K562 (cell line): ENCODE results near the gene OOSP1.

Source experiments
- EZH2 ChIP-seq: IDR thresholded peaks from 2 replicates; pipeline ENCODE4 v1.6.1; 2012; ENCODE audit warnings: low read depth, mild to moderate bottlenecking, inconsistent platforms, low read length, borderline replicate concordance
- HDAC8 ChIP-seq: fragments of 450-650 bp; IDR thresholded peaks from 2 replicates; pipeline ENCODE4 v1.6.1; 2016; ENCODE audit warnings: mild to moderate bottlenecking, missing genetic modification characterization, moderate library complexity, missing compliant biosample characterization
- KAT2B ChIP-seq: IDR thresholded peaks from one replicate; pipeline ENCODE4 v1.6.1; 2012; ENCODE audit warnings: low read depth, mild to moderate bottlenecking, control low read depth, inconsistent platforms, low read length, moderate library complexity
- MAZ ChIP-seq, 2 experiments: fragments of 450-650 bp in 1 of 2; sonication (generic) in 1 of 2; formaldehyde crosslinking; IDR thresholded peaks in 1 of 2; conservative IDR thresholded peaks in 1 of 2; 2 replicates each; pipeline versions ENCODE4 v1.4.0 to v1.5.0; 2020; ENCODE audit warnings: mild to moderate bottlenecking in 1 of 2, missing genetic modification reagents in 1 of 2
- TAF1 ChIP-seq: IDR thresholded peaks from 2 replicates; pipeline ENCODE4 v1.6.1; 2011; ENCODE audit warnings: mild to moderate bottlenecking, low read length, moderate library complexity; ENCODE audit not compliant: insufficient read depth, control insufficient read depth, severe bottlenecking; ENCODE audit errors: extremely low read depth
- TF ChIP-seq, protein P1 (sequence below), 3 experiments: IDR thresholded peaks in 2 of 3; conservative IDR thresholded peaks in 1 of 3; 2 replicates each; pipeline ENCODE4 v1.5.1; 2011 to 2012; ENCODE audit warnings: low read length in 3 of 3, mild to moderate bottlenecking in 3 of 3, control low read depth in 2 of 3, improper control_type of control experiment in 1 of 3, inconsistent platforms in 1 of 3, low read depth in 1 of 3, mixed read lengths in 1 of 3, moderate library complexity in 1 of 3; ENCODE audit not compliant: insufficient read depth in 2 of 3
- TF ChIP-seq, protein P2 (sequence below): fragments of 450-650 bp; IDR thresholded peaks from 2 replicates; pipeline ENCODE4 v1.6.1; 2016; ENCODE audit warnings: antibody characterized with exemption
- TF ChIP-seq, protein P3 (sequence below), 2 experiments: fragments of 450-650 bp in 1 of 2; IDR thresholded peaks; 2 replicates each; pipeline ENCODE4 v1.6.1; 2011 to 2017; ENCODE audit warnings: low read depth in 2 of 2, antibody characterized with exemption in 1 of 2, borderline replicate concordance in 1 of 2, low read length in 1 of 2, mild to moderate bottlenecking in 1 of 2, mixed read lengths in 1 of 2; ENCODE audit not compliant: control insufficient read depth in 1 of 2

DNA sequence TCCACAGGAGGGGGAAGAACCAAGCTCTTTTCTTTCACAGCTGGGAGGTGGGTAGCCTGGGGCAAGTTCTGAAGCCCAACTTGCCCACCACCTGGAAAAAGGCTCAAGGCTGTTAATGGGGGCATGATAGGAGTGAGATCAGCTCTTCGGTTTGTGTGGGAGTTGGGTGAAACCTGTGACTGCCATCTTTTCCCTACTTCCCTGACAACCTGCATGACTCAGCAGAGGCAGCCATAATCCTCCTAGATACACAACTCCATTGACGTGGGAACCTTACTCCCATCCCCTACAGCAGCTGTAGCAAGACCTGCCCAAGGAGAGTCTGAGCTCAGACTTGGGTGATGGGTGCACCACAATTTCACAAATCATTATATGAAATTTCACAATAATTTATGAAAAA lies 65.5 kb downstream of the OOSP1 start:
- TF ChIP-seq TAF1 (no peak), EZH2 (no peak), MAZ (CRISPR knock-in tag; conservative IDR thresholded peaks at IDR 0.05 in 1 of 2, IDR thresholded peaks at IDR 0.05 in 1 of 2) (no peak), HDAC8 (no peak), KAT2B (no peak)
- TF ChIP-seq, protein P1, sequence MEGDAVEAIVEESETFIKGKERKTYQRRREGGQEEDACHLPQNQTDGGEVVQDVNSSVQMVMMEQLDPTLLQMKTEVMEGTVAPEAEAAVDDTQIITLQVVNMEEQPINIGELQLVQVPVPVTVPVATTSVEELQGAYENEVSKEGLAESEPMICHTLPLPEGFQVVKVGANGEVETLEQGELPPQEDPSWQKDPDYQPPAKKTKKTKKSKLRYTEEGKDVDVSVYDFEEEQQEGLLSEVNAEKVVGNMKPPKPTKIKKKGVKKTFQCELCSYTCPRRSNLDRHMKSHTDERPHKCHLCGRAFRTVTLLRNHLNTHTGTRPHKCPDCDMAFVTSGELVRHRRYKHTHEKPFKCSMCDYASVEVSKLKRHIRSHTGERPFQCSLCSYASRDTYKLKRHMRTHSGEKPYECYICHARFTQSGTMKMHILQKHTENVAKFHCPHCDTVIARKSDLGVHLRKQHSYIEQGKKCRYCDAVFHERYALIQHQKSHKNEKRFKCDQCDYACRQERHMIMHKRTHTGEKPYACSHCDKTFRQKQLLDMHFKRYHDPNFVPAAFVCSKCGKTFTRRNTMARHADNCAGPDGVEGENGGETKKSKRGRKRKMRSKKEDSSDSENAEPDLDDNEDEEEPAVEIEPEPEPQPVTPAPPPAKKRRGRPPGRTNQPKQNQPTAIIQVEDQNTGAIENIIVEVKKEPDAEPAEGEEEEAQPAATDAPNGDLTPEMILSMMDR (IDR thresholded peaks at IDR 0.05 in 2 of 3, conservative IDR thresholded peaks at IDR 0.05 in 1 of 3; ENCODE audit: insufficient read depth in 2 of 3, low read depth in 1 of 3, low read length in 3 of 3) = no peak
- TF ChIP-seq, protein P2, sequence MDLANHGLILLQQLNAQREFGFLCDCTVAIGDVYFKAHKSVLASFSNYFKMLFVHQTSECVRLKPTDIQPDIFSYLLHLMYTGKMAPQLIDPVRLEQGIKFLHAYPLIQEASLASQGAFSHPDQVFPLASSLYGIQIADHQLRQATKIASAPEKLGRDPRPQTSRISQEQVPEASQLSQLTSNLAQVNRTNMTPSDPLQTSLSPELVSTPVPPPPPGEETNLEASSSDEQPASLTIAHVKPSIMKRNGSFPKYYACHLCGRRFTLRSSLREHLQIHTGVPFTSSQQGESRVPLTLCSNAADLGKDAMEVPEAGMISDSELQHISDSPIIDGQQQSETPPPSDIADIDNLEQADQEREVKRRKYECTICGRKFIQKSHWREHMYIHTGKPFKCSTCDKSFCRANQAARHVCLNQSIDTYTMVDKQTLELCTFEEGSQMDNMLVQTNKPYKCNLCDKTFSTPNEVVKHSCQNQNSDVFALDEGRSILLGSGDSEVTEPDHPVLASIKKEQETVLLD = no peak
- TF ChIP-seq, protein P3, sequence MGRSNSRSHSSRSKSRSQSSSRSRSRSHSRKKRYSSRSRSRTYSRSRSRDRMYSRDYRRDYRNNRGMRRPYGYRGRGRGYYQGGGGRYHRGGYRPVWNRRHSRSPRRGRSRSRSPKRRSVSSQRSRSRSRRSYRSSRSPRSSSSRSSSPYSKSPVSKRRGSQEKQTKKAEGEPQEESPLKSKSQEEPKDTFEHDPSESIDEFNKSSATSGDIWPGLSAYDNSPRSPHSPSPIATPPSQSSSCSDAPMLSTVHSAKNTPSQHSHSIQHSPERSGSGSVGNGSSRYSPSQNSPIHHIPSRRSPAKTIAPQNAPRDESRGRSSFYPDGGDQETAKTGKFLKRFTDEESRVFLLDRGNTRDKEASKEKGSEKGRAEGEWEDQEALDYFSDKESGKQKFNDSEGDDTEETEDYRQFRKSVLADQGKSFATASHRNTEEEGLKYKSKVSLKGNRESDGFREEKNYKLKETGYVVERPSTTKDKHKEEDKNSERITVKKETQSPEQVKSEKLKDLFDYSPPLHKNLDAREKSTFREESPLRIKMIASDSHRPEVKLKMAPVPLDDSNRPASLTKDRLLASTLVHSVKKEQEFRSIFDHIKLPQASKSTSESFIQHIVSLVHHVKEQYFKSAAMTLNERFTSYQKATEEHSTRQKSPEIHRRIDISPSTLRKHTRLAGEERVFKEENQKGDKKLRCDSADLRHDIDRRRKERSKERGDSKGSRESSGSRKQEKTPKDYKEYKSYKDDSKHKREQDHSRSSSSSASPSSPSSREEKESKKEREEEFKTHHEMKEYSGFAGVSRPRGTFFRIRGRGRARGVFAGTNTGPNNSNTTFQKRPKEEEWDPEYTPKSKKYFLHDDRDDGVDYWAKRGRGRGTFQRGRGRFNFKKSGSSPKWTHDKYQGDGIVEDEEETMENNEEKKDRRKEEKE (IDR thresholded peaks at IDR 0.05; ENCODE audit: borderline replicate concordance in 1 of 2, control insufficient read depth in 1 of 2, low read depth in 2 of 2, low read length in 1 of 2) = no peak
